HK-2 (cell line): ENCODE measurements around the gene TENT4B.
A peak's percentile ranks its signal among the peaks of the same experiment; 100 is the strongest.
"Not testable (repeated sequence)": the region's sequence is repeated elsewhere in the genome, so short reads cannot be mapped to it uniquely, and the experiment has no call there.

Experiments used
- DNase-seq: peaks from one replicate; pipeline ENCODE4 v3.0.0-alpha.2; 2018; ENCODE audit not compliant: unreplicated experiment

Gene TENT4B

GRCh38 chr16:50152807-50153595 is at the start of gene TENT4B:
TENT4B (plus strand) TSS chr16:50153306; CDS start chr16:50153622, 316 bp downstream.
- peak; percentile 87 for DNase-seq

DNA sequence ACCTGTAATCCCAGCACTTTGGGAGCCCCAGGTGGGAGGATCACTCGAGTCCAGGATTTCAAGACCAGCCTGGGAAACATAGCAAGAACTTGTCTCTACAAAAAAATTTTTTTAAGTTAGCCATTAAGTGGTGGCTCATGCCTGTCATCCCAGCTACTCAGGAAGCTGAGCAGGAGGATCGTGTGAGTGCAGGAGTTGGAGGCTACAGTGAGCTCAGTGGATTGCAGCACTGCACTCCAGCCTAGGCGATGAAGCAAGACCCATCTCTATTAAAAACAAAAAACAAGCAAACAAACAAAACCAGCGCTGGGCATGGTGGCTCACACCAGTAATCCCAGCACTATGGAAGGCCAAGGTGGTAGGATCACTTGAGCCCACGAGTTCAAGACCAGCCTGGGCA is 49.3 kb upstream of the TENT4B start:
- peak; percentile 19 for DNase-seq

- DNase-seq = peak; percentile 17
These were observed 38.6 kb upstream of the TENT4B start for GRCh38 chr16:50114357-50115129.

DNA sequence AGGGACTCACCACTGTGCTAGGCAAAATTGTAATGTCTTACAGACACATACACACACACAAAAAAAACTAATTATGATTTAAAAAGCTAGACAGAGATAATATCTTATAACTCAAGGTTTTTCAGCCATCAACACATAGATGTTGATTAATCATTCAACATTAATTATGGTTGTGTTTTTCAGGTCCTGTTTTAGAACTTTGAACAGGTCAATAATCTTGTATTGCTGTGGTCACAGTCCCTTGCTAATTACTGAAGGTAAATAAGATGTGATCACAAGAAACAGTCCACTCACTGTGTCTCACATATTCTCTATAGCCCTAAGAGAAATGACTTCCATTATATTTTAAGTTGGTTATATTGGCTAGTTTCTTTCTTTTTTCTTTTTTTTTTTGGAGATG is 32.4 kb upstream of the TENT4B start:
- no peak for DNase-seq

DNA sequence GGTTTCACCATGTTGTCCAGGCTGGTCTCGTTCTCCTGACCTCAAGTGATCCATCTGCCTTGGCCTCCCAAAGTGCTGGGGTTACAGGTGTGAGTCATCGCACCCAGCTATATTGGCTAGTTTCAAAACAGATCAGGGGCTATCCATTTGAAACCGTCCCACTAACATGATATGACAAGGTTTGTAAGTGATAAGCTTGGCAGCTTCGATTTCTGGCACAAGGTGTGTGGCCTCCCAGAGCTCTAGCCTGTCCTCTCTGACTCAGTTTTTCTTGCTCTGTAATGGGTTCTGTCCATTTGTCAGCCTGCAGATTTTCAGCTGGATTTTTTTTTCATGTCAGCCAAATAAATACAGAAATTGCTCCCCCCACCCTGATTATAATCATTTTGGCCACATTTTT is 31.8 kb upstream of the TENT4B start:
- no peak for DNase-seq

- DNase-seq = no peak
These were observed 31.2 kb upstream of the TENT4B start for GRCh38 chr16:50121721-50122445.

- no peak for DNase-seq
These were observed 29.7 kb upstream of the TENT4B start for GRCh38 chr16:50123417-50123816.

DNA sequence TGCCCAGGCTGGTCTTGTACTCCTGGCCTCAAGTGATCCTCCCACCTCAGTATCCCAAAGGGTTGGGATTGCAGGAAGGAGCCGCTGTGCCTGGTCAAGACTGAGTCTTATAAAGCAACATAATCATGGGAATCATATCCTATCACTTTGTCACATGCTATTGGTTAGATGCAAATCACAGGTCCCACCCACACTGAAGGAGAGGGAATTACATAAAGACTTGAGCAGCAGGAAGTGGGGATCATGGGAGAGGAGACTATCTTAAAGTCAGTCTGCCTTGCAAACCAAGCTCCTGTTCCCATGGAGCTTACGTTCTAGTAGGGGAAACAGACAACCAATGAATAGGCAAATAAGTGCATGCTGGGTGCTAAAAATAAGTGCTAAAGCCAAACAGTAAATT is 28.3 kb upstream of the TENT4B start:
- no peak for DNase-seq

DNA sequence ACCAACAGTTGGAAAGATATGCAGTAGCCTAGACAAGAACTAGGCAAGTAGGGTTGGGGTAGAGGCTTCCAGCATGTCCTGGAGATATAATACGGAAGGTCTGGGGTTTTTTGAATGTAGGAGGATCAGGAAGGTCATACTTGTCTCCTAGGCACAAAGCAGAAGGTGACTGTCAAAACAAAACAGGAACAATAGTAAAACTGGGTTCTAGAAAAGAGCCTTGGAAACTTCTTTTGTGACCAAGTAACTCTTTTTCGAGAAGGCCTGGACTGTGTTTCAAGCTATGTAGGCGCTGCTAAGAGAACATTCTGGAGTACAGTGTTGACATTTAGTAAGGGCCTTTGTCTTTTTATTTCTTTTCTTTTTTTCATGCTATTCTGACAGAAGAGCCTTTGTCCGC is 26.9 kb upstream of the TENT4B start:
- no peak for DNase-seq

DNA sequence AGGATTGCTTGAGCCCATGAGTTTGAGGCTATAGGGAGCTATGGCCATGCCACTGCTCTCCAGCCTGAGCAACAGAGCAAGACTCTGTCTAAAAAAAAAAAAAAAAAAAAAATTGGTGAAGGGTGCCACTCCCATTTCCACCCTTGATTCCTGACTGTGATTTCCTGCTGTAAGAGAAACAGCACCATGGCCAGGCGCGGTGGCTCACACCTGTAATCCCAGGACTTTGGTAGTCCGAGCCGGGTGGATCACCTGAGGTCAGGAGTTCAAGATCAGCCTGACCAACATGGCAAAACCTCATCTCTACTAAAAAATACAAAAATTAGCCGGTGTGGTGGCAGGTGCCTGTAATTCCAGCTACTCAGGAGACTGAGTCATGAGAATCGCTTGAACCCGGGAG is 20.5 kb upstream of the TENT4B start:
- not testable (repeated sequence) for DNase-seq

- DNase-seq = no peak
These were observed 19.9 kb upstream of the TENT4B start for GRCh38 chr16:50133214-50133613.

DNA sequence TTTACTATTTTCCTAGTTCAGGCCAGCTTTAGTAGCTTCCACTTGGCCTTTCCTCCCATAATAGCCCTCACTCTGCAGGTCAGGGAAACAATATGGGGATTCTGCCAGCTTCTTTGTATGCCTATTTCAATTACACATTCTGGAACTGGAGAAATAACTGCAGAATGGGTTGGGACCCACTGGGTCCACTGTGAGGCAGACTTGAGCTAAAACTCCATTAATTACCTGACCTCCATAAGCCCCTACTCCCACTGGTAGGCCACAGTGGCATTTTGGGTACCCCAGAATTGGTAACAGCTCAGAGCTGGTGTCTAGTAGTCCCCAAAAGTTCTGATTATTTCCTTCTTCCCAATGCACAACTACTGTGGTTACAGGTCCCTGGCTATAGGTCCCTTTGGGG is 16.7 kb upstream of the TENT4B start:
- DNase-seq = no peak

GRCh38 chr16:50137268-50137667 is 15.8 kb upstream of the TENT4B start:
- DNase-seq = no peak

DNA sequence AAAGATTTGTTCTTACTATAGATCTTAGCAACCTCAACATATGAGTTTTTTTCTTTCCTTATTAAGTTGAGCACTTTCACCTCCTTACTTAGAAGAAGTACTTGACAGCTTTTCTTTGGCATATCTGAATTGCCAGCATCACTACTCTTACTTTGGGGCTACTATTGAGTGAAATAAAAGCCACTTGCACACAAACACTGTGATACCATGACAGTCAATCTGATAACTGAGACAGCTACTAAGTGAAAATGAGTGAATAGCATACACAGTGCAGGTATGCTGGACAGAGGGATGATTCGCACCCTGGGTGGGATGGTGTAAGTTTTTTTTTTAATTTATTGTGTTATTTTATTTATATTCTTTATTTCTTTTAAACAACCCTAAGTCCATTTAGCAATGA is 13.5 kb upstream of the TENT4B start:
- DNase-seq = no peak

DNA sequence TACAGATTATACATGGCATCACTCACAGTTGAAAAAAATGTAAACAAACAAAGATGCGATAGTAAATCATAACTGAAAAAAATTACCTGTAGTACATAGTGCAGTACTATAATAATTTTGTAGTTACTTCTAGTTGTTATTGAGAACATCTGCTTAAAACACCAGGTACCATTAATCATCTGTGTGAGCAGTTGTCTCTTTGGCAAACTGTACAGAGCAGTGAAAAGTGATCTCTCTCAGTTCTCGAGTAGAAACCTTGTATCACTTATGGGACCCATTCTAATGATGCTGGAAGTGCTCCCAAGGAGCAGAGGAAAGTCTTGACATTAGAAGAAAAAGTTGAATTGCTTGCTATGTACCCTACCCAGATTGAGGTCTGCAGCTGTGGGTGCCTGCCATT is 8.9 kb upstream of the TENT4B start:
- no peak for DNase-seq

DNA sequence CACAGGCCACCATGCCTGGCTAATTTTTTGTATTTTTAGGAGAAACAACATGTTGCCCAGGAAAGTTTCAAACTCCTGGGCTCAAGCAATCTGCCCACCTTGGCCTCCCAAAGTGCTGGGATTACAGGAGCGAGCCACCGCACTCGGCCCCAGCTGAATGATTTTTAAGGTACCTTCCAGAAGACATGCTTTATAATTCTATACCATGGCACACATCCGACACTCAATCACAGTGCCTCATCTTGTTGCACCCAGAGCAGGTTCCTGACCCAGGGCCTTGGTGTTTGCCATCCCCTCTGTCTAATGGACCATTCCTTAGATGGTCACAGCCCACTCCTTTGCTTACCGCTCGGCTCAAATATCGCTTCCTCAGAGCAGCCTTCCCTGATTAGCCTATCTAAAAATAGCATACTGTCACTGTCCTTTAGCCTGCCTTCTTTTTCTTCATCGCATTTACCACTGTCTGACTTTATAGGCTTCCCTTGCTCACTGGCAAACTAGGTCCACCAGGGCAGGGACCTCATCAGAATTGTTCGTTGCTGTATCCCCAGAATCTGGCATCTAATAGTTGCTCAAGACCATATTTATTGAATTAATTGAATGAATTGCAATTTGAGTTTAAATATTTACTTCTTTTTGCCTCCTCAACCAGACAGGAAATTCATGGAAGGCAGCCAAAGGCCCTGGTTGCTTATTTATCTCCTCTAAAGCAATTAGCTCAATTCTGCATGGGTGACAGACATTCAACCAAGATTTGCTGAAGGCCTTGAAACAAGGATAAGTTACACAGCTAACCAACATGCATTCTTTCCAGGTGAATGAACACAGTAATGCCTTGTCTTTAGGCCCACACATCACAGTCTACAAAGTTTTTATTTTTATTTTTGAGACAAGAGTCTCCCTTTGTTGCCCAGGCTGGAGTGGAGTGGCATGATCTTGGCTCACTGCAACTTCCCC is 6.3 kb upstream of the TENT4B start:
- DNase-seq = peak; percentile 7

DNA sequence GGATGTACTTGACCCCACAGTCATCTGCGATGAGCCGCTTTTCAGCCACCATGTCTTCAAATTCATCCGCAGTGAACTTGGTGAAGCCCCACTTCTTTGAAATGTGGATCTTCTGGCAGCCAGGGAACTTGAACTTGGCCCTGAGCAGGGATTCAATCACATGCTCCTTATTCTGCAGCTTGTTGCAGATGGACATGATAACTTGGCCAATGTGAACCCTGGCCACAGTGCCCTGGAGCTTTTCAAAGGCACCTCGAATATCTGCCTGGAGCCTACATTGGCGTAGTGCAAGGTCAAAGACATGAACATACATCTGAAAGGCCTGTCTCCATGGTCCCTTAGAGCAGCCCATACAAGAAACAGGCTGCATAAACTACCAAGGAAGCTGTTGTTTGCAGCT is 1.8 kb upstream of the TENT4B start:
- no peak for DNase-seq

DNA sequence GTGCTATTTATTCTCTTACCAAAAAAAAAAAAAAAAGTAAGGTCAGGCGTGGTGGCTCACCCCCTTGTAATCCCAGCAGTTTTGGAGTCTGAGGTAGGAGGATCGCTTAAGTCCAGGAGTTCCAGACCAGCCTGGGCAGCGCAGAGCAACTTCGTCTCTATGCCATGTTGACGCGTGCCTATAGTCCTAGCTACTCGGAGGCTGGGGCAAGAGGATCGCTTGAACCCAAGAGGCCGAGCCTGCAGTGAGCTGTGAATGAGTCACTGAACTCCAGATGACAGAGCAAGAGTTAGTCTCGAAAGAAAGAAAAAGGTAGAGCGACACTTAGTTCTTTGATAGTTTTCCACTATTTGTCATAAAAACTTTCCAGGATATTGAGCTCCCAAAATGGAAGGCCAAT is 1.4 kb upstream of the TENT4B start:
- DNase-seq = no peak

GRCh38 chr16:50152351-50152806 is 727 bp upstream of the TENT4B start:
- peak; percentile 57 for DNase-seq

GRCh38 chr16:50153596-50154419 is 702 bp downstream of the TENT4B start:
- DNase-seq = peak; percentile 40
